Stimulated activated CD4-positive, alpha-beta T cell treated with anti-CD3 and anti-CD28 coated beads, TNF-alpha, amount 100 ng/mL, for 48 hours (primary cell): ENCODE results near the gene CES4A.
A peak's percentile ranks its signal among the peaks of the same experiment; 100 is the strongest.
"Not testable (repeated sequence)": the region's sequence is repeated elsewhere in the genome, so short reads cannot be mapped to it uniquely, and the experiment has no call there.

Experiments used
- DNase-seq, 3 donors: peaks; one replicate each; pipeline ENCODE4 v3.0.0-alpha.2; 2020; ENCODE audit warnings: low read depth in 3 of 3

Gene CES4A

DNA sequence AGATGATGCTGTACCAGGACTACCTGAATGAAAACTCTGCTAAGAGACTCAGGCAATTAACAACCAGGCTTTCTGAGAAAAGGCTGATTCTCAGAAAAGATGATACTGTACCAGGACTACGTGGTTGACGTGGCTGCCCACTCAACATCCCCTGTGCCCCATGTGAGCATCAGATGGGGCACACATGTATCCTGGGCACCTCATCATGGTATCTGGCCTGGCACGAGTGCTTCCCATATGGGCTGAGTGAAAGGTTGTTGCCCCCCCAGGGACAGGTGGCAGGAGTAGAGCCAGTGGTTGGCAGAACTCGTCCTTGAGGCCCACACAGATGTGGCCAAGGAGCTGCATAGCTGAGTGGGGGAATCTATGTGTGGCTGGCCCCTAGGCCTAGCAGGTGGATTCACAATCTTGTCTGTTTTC is 3.5 kb upstream of the CES4A start:
- DNase-seq = peak; percentile 58 to 74 (median 65)

DNA sequence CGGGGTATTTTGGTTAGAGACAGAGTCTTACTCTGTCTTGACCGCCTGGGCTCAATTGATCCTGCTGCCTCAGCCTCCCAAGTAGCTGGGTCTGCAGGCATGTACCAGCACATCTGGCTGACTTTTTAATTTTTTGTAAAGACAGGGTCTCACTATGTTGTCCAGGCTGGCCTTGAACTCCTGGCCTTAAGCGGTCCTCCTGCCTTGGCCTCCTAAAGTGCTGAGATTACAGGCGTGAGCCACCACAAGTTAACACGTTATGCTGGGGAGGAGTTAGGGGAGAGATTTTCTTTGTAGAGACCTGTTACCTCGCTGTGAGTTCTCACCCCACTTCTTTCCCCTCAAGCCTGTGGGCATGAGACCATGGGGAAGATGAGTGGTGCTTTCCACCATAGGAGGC is 1.8 kb upstream of the CES4A start:
- DNase-seq = no peak

DNA sequence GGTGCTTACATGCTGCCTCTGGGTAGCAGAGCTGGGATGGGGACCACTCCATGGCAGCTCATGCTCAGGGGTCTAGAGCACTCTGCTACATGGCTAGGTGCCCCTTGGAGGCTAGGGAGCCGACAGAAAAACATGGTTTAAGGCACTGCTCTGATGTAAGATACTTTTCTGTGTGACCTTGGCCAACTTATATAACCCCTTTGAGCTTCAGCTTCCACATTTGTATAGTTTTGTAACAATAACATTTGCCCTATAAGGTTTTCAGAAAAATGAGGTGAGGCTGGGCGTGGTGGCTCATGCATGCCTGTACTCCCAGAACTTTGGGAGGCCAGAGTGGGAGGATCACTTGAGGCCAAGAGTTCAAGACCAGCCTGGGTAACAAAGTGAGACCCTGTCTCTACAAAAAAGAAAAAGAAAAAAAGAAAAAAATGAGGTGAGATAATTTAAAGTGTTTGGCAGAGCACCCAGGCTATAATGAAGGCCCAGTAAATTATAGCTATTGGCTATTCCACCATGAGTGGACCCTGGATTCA is 3.2 kb downstream of the CES4A start:
- no peak for DNase-seq

- not testable (repeated sequence) for DNase-seq
Measured at GRCh38 chr16:66993558-66993957, 5.2 kb downstream of the CES4A start.

DNA sequence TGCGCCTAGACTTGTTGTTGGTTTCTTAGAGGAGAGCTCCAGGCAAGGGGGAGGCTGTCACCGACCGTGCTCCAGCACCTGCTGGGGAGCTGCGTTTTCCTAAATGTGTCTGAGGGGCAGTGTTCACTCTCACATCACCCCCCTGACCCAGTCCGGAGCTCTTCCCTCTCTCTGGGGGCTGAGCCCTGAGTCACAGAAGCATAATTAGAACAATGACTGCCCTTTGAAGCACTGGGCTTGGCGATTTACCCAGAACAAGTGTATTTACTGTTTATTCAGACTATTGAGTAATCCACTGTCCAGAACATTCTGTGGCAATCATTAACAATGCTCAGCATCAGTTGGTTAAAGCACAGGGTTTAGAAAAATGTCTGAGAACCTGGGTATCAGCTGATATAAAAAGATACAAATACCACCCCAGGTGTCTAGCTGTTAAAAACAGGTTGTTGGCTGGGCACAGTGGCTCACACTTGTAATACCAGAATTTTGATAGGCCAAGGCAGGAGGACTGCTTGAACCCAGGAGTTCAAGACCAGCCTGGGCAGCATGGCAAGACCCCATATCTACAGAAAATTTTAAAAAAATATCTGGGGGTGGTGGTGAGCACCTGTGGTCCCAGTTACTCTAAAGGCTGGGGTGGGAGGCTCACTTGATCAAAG is 8.1 kb downstream of the CES4A start:
- no peak for DNase-seq

DNA sequence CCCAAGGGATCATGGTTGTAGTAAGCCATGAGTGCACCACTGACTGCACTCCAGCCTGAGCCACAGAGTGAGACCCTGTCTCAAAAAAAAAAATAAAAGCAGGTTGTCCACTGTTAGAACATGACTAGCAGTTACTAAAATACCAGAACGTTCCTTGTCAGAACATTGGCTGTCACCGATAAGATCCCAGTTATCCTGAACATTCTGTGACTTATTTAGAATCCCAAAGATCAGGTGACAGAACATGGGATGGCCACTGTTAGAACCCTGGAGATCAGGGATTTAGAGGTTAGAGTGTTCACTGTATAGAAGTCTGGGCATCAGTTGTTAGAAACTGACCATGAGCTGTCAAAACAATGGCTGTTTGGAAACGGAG is 8.6 kb downstream of the CES4A start:
- DNase-seq = no peak

GRCh38 chr16:67000384-67001351 is 12.3 kb downstream of the CES4A start:
- DNase-seq = peak in 2 of 3 donors; percentile 21 to 39

- DNase-seq = no peak
Measured at GRCh38 chr16:67001726-67002125, 13.3 kb downstream of the CES4A start.

DNA sequence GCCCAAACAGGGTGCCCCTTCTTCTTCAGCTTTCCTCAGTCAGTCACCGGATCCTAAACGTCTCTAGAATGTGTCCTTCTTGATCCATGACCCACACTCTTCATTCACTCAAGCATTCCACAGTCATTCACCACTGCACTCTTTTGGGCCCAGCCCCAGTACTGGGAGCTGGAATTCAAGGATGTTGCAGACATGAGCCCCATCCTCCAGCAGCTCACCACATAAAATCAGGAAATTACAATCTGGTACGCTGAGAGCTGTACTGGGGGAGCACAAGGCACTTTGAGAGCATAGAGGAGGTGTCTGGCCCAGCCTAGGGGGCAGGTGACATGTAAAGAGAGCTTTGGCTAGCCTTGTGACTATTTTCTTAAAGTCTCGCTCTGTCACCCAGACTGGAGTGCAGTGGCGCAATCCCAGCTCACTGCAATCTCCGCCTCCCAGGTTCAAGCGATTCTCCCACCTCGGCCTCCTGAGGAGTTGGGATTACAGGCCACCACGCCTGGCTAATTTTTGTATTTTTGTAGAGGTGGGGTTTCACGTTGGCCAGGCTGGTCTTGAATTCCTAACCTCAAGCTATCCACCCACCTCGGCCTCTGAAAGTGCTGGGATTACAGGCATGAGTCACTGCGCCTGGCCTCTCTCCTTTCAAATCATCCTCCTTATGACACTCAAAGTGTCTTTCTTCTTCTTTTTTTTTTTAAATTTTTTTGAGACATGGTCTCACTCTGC is 18.7 kb downstream of the CES4A start:
- no peak for DNase-seq

DNA sequence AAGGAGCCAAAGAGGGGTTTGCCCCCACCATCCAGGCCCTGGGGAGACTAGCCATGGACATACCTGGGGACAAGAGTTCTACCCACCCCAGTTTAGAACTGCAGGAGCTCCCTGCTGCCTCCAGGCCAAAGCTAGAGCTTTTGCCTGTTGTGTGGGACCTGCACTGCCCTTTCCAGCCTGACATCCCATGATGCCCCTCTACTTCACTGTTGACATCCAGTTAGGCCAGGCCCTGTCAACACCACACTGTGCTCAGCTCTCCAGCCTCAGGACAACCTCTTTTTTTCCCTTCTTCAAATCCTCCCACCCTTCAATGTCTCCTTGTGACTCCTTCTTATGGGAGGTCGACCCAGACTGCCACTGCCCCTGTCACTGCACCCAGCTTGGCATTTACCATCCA is 20.8 kb downstream of the CES4A start:
- DNase-seq = no peak

GRCh38 chr16:67011274-67011673 is 22.9 kb downstream of the CES4A start:
- no peak for DNase-seq

DNA sequence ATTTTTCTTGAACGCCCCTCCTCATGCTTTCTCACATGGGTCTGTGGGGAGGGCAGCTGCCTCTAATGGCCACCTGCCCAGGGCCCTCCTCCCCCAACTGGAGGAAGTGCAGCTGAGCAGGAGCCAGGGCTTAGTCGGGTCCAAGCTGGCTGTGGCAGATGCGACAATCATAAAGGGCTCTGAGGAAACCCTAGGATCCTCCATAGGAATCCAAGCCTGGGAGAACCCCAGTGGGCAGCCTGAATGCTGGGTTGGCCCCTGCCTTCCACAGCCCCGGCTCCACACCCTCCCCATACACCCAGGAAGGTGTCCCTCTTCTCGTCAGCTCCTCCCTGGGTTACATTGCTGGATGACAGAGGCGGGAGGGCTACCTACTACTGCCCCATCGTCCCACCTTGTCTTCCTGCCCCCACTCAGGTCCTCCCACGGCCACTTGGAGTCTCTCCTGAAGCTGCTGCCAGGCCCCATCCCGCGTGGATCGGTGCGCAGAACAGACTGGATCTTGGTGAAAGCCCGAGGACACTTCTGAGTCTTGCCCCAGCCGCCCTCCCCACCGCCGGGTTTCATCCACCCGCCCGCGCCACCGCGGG is 24.9 kb downstream of the CES4A start:
- no peak for DNase-seq

DNA sequence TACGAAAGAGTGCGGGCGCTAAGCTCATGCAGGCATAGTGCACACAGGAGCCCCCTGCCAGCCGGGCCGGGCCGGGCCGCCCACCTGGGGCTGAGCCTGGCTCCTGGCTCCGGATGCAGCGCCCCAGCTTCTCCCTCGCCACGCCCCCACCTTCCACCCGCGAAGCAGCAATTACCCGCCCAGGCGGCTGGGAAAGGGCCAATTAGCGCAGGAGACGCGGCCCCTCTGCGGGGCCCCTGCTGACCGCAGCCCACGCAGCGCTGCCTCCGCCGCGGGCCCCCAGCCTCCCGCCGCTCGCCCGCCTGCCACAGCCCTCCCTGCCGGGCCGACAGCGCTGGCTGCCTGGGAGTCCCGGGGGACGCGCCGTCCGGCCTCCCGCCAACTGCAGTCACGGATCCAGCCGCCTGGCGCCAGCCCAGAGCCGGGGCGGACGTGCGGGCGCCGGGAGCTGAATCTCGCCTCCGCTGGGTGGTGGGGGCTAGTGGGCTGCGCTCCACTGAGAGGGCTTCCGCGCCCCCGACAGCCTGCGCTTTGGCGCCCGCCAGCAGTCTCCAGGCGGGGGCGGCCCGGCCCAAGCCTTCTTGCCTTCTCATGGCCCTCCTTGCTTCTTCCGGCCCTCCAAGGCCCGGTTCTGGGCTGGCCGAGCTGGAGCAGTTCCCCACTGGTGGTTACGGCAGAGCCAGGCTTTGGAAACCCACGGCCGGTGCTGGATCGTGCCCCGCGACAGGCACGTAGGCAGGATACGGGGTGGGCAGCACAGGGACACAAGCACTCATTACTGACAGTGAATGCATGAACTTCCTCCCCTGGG is 25.6 kb downstream of the CES4A start:
- DNase-seq = peak; percentile 73 to 88 (median 74)

DNA sequence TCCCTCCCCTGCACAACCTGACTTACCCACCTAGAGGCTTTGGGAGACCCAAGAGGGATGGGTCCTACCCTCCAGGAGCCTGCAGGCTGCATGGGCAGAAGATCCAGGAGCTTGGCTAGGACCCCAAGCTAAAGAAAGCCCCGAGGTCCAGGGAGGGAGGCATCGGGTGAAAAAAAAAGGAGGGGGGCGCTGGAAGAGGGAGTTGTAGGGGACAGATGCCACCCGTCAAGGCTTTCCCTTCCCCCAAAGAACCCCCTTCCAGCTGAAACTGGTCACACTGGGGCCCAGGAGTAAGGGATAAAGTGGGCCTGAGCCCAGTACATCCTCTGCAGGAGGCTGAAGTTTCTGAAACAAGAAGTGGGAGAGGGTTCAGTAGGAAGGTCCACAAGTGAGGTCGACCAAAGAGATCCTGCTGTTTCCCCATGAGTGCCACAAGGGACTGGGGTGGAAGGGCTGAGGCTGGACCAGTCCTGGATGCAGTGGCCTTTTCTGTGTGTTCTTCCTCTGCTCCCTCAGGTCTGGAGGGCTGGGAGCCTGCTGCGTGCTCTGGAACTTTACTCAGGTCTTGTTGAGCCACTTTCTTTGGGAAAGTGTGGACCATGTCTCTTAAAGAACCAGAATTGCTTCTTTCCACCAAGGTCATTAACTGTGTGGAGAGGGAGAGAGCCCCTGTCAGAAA is 26.4 kb downstream of the CES4A start:
- DNase-seq = no peak

DNA sequence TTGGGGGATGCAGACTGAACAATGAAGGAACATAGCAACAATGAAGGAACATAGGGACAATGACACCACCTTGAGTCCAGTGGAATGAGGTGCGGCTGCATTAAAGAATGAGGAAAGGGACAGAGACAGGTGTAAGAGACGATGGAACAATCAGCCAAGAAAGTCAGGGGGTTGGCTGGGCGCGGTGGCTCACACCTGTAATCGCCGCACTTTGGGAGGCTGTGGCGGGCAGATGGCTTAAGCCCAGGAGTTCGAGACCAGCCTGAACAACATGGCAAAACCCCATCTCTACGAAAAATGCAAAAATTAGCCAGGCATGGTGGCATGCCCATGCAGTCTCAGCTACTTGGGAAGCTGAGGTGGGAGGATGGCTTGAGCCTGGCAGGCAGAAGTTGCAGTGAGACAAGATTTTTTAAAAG is 26.9 kb downstream of the CES4A start:
- no peak for DNase-seq

- DNase-seq = no peak
Measured at GRCh38 chr16:67016143-67016542, 27.8 kb downstream of the CES4A start.

DNA sequence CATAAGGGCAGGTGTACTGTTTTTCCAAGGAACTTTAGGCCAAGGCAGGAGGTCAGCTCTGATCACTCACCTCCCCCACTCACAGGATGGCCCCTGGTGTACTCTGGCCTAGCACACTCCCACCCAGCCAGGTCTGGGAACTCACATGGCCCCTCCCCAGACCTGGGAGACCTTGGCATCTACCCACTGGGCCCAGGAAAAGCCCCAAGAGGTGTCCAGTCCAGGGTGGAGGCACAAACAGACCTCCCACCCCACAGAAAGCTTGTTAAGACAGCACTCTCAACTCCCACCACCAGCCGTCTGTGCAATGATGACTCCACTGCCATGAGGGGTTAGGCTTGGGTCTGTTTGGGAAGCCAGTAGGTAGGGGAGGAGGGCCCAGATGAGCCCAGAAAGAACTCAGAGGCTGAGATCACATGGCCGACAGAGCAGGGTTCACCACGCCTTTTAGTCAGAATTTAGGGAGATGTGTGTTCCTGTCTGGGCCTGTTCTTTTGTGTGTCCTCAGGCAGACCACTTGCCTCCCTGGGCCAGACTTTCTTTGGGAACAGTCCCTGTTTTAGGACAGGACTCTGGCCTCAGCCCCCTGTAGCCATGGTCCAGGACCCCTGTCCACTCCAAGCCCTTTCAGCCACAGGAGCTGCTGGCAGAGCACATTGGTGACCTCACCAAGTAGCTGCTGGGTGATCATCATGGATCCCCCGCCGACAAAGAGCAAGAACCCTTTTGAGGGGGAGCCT is 28.5 kb downstream of the CES4A start:
- DNase-seq = no peak

DNA sequence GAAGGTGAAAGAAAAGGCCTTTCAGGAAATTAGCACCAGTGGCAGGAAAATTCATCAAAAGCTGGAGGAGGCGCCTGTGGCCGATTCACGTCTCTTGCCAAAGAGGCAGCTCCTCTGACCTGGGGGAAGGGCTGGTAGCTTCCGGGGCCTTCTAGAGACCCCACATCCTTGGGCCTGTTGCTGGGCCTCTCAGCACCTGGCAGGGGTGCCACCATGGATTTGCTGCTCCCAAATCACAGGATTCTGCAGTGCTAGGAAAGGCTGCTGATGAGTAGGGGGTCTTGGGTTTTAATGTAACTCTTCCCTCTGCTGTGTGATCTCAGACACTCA is 29.0 kb downstream of the CES4A start:
- DNase-seq = no peak

DNA sequence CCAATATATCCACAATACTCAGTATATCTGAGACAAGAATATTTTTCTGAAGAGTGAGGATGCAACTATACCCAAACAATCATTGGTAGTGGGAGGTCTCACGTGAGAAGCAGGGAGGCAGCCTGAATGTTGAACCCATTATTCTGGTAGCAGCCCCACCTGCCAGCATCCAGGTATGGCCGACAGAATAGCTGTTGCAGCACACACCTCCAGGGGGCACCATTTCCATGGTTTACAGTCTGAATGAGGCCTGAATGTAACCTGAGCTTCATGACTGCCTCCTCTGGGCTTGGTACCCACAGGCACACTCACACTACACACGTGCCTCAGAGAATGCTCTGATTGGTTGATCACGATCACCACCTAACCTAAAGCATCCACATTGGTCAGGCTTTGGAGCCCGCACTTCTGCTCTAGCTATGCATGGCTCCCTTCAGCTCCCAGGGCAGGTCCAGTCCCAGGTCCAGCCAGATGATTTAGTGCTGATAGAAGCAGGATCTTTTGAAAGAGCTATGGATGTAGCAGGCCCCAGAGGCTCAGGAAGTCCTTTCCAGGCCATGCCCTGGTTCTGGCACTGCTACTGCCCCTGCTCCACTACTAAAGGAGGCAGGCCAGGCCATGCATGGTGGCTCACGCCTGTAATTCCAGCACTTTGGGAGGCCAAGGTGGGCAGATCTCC is 29.6 kb downstream of the CES4A start:
- peak; percentile 83 to 90 (median 89) for DNase-seq
